Epithelial cell of proximal tubule (primary cell): ENCODE results near the gene TRAF7. TPM values are rescaled to one million over a fixed set of nuclear protein-coding genes. Genes with fewer than 3 reads are reported as not detected.

Experiments
- DNase-seq: peaks from one replicate; pipeline ENCODE4 v3.0.0-alpha.2; 2011; ENCODE audit warnings: low read depth
- H3K4me3 ChIP-seq: 2 replicates; pipeline ENCODE4 v1.5.1; 2011; ENCODE audit warnings: low read depth, mild to moderate bottlenecking, low read length
- total RNA-seq: library from RNA; depleted of rRNA; stranded (reverse); fragments of >200 nt; gene quantifications from 2 replicates; pipeline ENCODE4 v1.2.3, GENCODE V29; 2015
- TF ChIP-seq, protein P1 (sequence below): conservative IDR thresholded peaks from 2 replicates; pipeline ENCODE4 v1.5.1; 2012; ENCODE audit warnings: low read depth, mild to moderate bottlenecking, low read length

Gene TRAF7
- total RNA-seq, 1 donor from 2014 or later: 48.6 TPM

DNA sequence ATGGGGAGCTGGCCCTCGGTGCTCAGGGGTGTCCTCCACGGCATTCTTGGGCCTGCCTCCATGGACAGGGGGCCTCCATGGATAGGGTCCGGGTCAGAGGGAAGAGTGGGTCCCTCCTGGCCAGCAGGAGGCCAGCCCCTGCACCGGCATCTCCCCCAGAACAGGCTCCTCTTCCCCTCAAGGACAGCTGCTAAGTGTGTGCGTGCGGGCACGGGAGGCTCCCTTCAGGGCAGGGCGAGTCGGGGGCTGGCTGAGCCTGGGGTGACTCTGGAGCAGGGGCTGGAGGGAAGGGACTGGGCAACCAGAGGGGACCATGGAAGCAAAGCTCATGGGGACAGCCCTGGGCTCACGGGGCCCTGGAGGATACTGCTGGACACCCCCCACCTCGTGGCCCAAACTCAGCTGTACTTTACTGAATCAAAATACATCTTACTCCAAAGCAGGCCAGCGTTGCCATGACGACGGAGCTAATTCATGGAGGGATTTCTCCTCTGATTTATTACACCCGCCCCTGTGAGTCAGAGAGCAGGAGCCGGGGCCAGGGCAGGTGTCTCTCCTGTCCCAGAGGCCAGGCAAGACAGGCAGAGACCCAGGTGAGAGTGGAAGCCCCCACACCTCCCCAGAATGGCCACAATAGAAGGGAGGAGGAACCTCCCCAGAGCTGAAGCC, 38.7 kb downstream of the TRAF7 start:
- no peak for DNase-seq

DNA sequence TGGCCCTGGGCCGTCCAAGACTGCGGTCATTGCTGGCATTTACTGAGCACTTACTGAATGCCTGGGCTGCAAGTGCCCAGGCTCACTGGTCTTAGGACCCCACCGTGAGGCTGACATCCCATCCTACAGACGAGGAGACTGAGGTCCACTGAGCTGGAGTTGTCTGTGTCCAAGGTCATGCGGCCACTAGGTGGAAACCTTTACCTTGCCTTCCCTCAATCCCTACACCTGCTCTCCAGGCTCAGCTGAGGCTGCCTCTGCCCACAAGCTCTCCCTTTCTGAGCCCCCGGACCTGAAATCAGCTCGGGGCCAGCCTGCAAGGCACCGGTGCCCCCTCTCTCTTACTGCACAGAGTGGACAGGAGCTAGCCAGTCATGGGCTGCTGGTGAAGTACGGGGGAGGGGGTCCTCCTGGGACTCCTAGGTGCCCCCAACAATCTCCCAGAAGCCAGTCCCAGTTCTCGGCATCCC, 39.3 kb downstream of the TRAF7 start:
- DNase-seq: no peak
- H3K4me3 ChIP-seq: no peak overlapping the region

More for the DNA sequence above, 38.7 kb downstream of the TRAF7 start:
- no peak overlapping the region for H3K4me3 ChIP-seq
- TF ChIP-seq, protein P1, sequence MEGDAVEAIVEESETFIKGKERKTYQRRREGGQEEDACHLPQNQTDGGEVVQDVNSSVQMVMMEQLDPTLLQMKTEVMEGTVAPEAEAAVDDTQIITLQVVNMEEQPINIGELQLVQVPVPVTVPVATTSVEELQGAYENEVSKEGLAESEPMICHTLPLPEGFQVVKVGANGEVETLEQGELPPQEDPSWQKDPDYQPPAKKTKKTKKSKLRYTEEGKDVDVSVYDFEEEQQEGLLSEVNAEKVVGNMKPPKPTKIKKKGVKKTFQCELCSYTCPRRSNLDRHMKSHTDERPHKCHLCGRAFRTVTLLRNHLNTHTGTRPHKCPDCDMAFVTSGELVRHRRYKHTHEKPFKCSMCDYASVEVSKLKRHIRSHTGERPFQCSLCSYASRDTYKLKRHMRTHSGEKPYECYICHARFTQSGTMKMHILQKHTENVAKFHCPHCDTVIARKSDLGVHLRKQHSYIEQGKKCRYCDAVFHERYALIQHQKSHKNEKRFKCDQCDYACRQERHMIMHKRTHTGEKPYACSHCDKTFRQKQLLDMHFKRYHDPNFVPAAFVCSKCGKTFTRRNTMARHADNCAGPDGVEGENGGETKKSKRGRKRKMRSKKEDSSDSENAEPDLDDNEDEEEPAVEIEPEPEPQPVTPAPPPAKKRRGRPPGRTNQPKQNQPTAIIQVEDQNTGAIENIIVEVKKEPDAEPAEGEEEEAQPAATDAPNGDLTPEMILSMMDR: no peak

DNA sequence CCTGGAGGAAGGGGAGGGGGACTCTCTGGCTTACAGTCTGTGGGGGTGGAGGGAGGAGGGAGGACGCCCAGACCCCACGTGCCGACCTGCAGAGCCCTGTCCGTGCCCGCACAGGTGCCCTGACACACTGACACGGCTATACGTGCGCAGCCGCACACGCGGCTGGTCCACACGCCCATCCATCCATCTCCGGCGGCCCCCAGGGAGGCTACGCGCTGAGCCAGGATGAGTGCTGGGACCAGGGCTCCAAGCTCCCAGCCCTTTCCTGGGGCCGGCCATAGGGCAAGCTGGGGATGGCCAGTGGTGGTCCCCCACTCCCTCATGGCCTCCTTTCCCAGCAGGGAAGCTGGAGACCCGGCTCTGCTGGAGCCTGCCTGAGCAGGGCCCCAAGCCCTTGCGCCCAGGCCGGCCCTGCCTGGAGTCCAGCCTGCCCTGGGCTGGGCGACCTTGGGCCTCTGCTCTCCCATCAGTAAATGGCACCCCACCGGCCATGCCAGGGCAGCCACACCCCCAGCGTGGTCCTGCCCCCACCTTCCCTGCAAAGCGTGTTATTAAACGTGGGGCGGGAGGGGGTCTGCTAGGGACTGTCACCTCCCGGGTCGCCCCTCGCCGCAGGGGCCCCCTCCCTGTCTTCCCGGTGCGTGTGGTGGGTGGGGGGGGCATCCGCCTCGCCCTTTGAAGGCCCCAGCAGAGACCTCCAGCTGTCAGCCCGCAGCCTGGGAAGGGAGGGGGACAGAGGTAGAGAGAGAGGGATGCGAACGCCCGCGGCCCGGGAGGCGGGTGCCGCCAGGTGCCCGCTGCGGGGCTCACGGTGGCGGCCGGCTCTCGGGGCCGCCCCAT, 40.0 kb downstream of the TRAF7 start:
- TF ChIP-seq, protein P1: no peak
- peak overlapping the region; percentile 14 for H3K4me3 ChIP-seq

More for the DNA sequence above, 39.3 kb downstream of the TRAF7 start:
- TF ChIP-seq, protein P1: peak; percentile 62

DNA sequence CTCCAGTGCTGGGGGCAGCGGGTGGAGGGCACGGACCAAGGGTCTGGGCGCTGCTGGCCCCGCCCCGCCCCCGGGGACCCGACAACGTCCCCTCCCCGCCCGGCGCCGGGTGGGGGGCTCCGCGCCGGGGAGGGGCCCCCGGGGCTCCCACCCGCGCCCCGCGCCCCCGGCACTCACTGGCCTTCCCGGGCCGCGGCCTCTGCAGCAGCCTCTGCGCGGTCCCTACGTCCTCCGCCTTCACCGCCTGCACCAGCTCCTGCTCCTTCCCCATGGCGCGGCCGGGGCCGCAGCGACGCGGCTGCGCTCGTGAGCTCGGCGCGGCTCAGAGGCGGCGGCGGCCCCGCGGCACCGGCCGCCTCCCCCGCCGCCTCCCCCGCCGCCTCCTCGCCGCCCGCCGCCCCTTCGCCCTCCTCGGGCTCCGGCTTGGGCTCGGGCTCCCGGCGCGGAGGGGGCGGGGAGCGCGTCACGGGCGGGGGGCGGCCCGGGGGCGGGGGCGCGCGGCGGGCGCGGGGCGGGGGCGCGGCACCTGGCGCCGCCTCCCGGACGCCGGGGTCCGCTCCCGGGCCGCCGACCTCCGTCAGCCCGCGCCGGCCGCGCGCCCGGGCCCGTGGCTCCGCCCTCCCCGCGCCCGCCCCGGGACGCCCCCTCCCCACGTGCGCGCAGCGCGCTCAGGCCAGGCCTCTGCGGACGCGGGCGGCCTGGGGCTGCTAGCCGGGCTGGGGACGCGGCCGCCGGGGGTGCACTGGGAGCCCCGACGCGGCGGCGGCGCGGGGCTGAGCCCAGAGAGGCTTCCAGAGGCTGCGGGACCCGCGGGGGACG, 40.8 kb downstream of the TRAF7 start, which contains the start of gene CASKIN1:
Gene CASKIN1, minus strand, starts transcription at position 444 of the 819 bp plus-strand sequence. Its CDS starts 173 bp downstream, at position 271.
- H3K4me3 ChIP-seq: peak within 1 kb of the TSS; percentile 16
- TF ChIP-seq, protein P1: no peak
- no peak for DNase-seq

More for the DNA sequence above, 40.0 kb downstream of the TRAF7 start:
- no peak for DNase-seq

DNA sequence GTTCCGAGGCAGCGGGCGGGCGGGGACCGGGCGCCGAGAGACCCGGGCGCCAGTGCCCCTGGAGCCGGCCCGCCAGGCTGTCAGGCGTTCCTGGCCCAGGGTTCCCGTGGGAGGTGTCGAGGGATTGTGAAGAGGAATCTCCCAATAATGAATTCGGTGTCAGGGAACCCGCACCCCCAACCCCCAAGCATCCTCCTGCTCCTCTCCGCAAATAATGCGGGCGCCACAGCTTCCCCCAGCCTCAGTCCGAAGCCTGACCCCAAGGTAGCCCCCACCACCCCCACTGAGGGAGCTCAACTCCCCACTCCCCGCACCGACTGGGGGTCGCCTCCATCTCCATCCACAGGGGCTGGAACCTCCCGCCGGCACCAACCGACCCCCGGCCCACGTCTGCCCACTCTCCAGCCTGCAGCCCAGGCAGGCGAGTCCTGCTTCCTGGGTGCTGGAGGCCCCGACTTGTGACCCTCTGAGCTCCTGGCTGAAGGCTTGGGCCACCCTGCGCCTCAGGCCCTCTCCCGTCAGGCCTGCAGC, 41.5 kb downstream of the TRAF7 start:
- DNase-seq: no peak
- TF ChIP-seq, protein P1: no peak
- H3K4me3 ChIP-seq: no peak overlapping the region

DNA sequence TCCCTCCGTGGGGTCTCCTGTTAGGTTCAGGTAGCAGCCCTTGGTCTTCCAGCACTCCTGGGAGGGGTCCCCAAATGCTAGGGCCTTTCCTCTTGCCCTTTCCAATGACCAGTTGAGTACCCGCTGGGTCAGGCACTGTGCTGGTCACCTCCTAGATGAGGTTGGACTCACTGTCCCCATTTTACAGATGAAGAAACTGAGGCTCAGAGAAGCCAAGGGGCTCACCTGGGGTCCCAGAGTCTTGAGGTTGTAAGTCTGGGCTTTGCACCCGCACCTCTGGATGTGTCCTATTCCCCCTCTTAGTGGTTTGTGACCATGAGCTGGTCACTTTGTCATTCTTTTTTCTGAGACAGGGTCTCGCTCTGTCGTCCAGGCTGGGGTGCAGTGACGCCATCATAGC, 42.2 kb downstream of the TRAF7 start:
- DNase-seq: no peak

More for the DNA sequence above, 42.2 kb downstream of the TRAF7 start:
- no peak overlapping the region for H3K4me3 ChIP-seq
- TF ChIP-seq, protein P1: no peak
